Natural killer cell (primary cell): ENCODE data around the gene GSTA4. TPM values are rescaled to one million over a fixed set of nuclear protein-coding genes. Genes with fewer than 3 reads are reported as not detected.
"Not testable (repeated sequence)": the region's sequence is repeated elsewhere in the genome, so short reads cannot be mapped to it uniquely, and the experiment has no call there.

Experiments used
- ATAC-seq, 3 donors: fragments of 150-1000 bp in 2 of 3; fragments of 200-7000 bp in 1 of 3; cut with Tn5 transposase; 1 replicate in 1 of 3; 2 replicates in 2 of 3; pipeline ENCODE4 v1.10.0; 2021; ENCODE audit warnings: mild to moderate bottlenecking in 2 of 3, moderate library complexity in 2 of 3
- DNase-seq, 2 donors: peaks; one replicate each; pipeline versions ENCODE4 v3.0.0 to v3.0.0-alpha.2; 2013 to 2021; ENCODE audit warnings: mixed read lengths in 1 of 2
- H3K27ac ChIP-seq: one replicate; pipeline ENCODE4 v1.5.1; 2013; ENCODE audit warnings: mild to moderate bottlenecking, low read length
- H3K27me3 ChIP-seq: one replicate; pipeline ENCODE4 v1.6.1; 2013; ENCODE audit warnings: low read length; ENCODE audit not compliant: control insufficient read depth, insufficient read depth
- H3K36me3 ChIP-seq: one replicate; pipeline ENCODE4 v1.6.1; 2013; ENCODE audit warnings: low read length; ENCODE audit not compliant: control insufficient read depth, insufficient read depth
- H3K4me1 ChIP-seq: one replicate; pipeline ENCODE4 v1.6.1; 2013; ENCODE audit warnings: low read length; ENCODE audit not compliant: control insufficient read depth, insufficient read depth
- H3K4me3 ChIP-seq: one replicate; pipeline ENCODE4 v1.5.1; 2013; ENCODE audit warnings: low read length
- H3K9me3 ChIP-seq: one replicate; pipeline ENCODE4 v1.6.1; 2013; ENCODE audit warnings: low read length; ENCODE audit not compliant: control insufficient read depth, insufficient read depth
- H3K27ac Mint-ChIP-seq, 2 donors: one replicate each; pipeline ENCODE4 v1.8.0; 2022; ENCODE audit warnings: mild to moderate bottlenecking in 2 of 2, mixed read lengths in 2 of 2, moderate library complexity in 1 of 2
- H3K27me3 Mint-ChIP-seq, 2 donors: one replicate each; pipeline ENCODE4 v1.8.0; 2022; ENCODE audit warnings: low read depth in 2 of 2, mixed read lengths in 2 of 2
- H3K36me3 Mint-ChIP-seq: one replicate; pipeline ENCODE4 v1.8.0; 2022; ENCODE audit warnings: mixed read lengths
- H3K4me1 Mint-ChIP-seq, 2 donors: one replicate each; pipeline ENCODE4 v1.8.0; 2022; ENCODE audit warnings: mixed read lengths in 2 of 2
- H3K4me3 Mint-ChIP-seq: one replicate; pipeline ENCODE4 v1.8.0; 2022; ENCODE audit warnings: mild to moderate bottlenecking, moderate library complexity, mixed read lengths
- H3K9me3 Mint-ChIP-seq, 2 donors: one replicate each; pipeline ENCODE4 v1.8.0; 2022; ENCODE audit warnings: mixed read lengths in 2 of 2
- WGBS: methylation state at CpG from one replicate; pipeline ENCODE4 v1.1.7; 2013; ENCODE audit warnings: missing lambda C conversion rate; ENCODE audit not compliant: insufficient coverage; 5-methylcytosine and 5-hydroxymethylcytosine counted together
- intact Hi-C: fragments of 100-400 bp; cut with micrococcal nuclease; formaldehyde crosslinking; loops from one replicate; pipeline ENCODE4 v1.14.2; 2022
- total RNA-seq, 4 donors: library from RNA; stranded (reverse); fragments of 120-200 nt in 1 of 4; gene quantifications; one replicate each; pipeline versions ENCODE4 v1.2.3 to v1.2.4, GENCODE V29; 2013 to 2022
- TF ChIP-seq, protein P1 (sequence below): fragments of 200-600 bp; IDR thresholded peaks from one replicate; pipeline ENCODE4 v1.8.0; 2022; ENCODE audit warnings: antibody characterized with exemption

GSTA4 gene
- total RNA-seq, 3 donors from 2014 or later (not counting 1 experiment from before 2014, with no cell fraction given) = 0.55 to 2.5 (median 1.8) TPM

DNA sequence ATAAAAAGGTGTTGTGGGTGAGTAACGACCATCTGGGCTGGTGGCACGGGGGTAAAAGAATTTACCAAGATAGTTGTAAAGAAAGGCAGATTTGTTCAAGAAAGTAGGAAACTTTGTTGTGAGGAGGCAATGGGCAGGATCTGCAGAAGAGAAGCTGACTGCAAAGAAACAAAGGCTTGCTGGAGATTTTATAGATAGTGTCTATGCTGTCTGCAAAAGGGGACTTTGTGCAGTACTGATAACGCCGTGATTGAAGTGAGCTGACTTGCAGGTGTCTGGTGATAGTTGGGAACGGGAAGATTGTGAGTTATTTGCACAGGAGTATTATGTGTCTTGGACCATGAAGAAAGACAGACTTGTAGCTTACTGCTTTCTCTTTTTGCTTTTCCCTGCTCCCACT is 48.8 kb downstream of the GSTA4 start:
- no peaks in the 10 kb centered on the region for H3K9me3 Mint-ChIP-seq
- Histone ChIP-seq H3K9me3 (no peaks in the 10 kb centered on the region), H3K27ac (no peak overlapping the region), H3K36me3 (no peaks in the 10 kb centered on the region), H3K4me1 (no peaks in the 10 kb centered on the region), H3K27me3 (peaks cover 6% of the 10 kb centered on the region), H3K4me3 (no peak overlapping the region)
- TF ChIP-seq, protein P1, sequence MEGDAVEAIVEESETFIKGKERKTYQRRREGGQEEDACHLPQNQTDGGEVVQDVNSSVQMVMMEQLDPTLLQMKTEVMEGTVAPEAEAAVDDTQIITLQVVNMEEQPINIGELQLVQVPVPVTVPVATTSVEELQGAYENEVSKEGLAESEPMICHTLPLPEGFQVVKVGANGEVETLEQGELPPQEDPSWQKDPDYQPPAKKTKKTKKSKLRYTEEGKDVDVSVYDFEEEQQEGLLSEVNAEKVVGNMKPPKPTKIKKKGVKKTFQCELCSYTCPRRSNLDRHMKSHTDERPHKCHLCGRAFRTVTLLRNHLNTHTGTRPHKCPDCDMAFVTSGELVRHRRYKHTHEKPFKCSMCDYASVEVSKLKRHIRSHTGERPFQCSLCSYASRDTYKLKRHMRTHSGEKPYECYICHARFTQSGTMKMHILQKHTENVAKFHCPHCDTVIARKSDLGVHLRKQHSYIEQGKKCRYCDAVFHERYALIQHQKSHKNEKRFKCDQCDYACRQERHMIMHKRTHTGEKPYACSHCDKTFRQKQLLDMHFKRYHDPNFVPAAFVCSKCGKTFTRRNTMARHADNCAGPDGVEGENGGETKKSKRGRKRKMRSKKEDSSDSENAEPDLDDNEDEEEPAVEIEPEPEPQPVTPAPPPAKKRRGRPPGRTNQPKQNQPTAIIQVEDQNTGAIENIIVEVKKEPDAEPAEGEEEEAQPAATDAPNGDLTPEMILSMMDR = no peak
- DNase-seq (no peak), ATAC-seq (no peak)
- intact Hi-C loops = no loop called here
- WGBS = 23% methylated on average over 5 of the region's 5 CpGs
- no peak overlapping the region for H3K4me3 Mint-ChIP-seq
- peaks cover 0 to 4% of the 10 kb centered on the region in 2 donors for H3K4me1 Mint-ChIP-seq
- no peak overlapping the region for H3K27ac Mint-ChIP-seq
- peaks cover 28 to 30% of the 10 kb centered on the region in 2 donors for H3K27me3 Mint-ChIP-seq
- H3K36me3 Mint-ChIP-seq = no peaks in the 10 kb centered on the region

DNA sequence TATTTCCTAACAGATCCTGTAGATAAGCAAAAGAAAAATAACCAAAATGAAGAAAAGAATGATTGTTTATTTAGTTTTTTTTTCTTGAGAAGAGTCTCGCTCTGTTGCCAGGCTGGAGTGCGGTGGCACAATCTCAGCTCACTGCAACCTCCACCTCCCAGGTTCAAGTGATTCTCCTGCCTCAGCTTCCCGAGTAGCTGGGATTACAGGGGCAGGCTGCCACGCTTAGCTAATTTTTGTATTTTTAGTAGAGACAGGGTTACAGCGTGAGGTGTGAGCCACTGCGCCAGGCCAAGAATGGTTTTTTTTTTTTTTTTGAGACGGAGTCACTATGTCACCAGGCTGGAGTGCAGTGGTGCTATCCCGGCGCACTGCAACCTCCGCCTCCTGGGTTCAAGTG is 52.3 kb downstream of the GSTA4 start:
- H3K4me3 Mint-ChIP-seq, H3K9me3 ChIP-seq, ATAC-seq, intact Hi-C loops, DNase-seq, H3K4me3 ChIP-seq, H3K27ac Mint-ChIP-seq, H3K4me1 Mint-ChIP-seq, H3K9me3 Mint-ChIP-seq, H3K27ac ChIP-seq, H3K36me3 ChIP-seq, H3K27me3 ChIP-seq, H3K4me1 ChIP-seq, H3K36me3 Mint-ChIP-seq: not testable (repeated sequence)
- peaks cover 13 to 23% of the 10 kb centered on the region in 2 donors for H3K27me3 Mint-ChIP-seq
- WGBS = 91% methylated on average over 8 of the region's 10 CpGs

DNA sequence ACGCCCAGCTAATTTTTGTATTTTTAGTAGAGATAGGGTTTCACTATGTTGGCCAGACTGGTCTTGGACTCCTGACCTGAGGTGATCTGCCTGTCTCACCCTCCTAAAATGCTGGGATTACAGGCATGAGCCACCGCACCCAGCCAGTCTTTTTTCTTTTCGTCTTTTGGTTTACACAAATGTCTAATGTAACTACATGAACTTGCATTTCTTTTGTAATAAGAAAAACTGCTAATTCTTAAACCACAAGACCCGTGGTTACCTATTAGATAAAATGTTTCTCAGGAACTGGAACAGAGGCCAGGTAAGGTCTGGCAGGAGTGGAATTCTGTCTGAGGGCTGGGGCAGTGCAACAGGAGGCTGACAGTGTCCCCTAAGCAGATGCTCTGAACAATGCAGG is 52.9 kb downstream of the GSTA4 start:
- DNase-seq = no peak
- peaks cover 13 to 18% of the 10 kb centered on the region in 2 donors for H3K27me3 Mint-ChIP-seq
- WGBS = 88% methylated on average over 4 of the region's 4 CpGs

DNA sequence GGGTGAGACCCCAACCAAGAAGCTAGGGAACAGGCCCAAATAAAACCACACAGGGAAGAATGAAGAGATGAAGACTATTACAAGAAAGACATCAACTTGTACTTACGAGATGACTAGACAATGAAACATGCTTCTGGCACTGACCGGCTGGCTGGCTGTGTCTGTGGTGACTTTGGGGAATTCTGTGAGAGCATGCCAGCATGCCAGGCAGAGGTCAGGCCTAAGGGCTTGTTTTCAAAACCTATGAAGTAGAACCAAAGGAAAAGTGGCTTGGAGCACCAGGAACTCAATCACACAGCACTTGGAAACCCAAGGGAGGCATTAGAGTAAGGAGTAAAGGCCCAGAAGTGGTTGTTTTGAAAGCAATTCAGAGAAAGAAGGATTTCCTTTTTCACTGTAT is 57.2 kb downstream of the GSTA4 start:
- WGBS = 96% methylated on average over 2 of the region's 2 CpGs
- no peak overlapping the region for H3K4me3 Mint-ChIP-seq
- TF ChIP-seq, protein P1 = no peak
- ATAC-seq = no peak
- H3K4me1 Mint-ChIP-seq = no peaks in the 10 kb centered on the region
- H3K27ac Mint-ChIP-seq = no peak overlapping the region
- H3K4me1 ChIP-seq = no peaks in the 10 kb centered on the region
- H3K4me3 ChIP-seq = no peak overlapping the region
- H3K9me3 ChIP-seq = no peaks in the 10 kb centered on the region
- H3K9me3 Mint-ChIP-seq = no peaks in the 10 kb centered on the region
- no peaks in the 10 kb centered on the region for H3K36me3 Mint-ChIP-seq
- DNase-seq = no peak
- no peaks in the 10 kb centered on the region for H3K27me3 ChIP-seq
- intact Hi-C loops = no loop called here
- no peak overlapping the region for H3K27ac ChIP-seq
- peaks cover 8 to 10% of the 10 kb centered on the region in 2 donors for H3K27me3 Mint-ChIP-seq
- no peaks in the 10 kb centered on the region for H3K36me3 ChIP-seq

More for the DNA sequence above, 52.9 kb downstream of the GSTA4 start:
- peaks cover 6% of the 10 kb centered on the region for H3K27me3 ChIP-seq
- Mint-ChIP-seq H3K4me1 (peaks cover 0 to 4% of the 10 kb centered on the region in 2 donors), H3K36me3 (no peaks in the 10 kb centered on the region), H3K4me3 (no peak overlapping the region), H3K27ac (no peak overlapping the region), H3K9me3 (no peaks in the 10 kb centered on the region)
- H3K4me3 ChIP-seq = no peak overlapping the region
- H3K36me3 ChIP-seq = no peaks in the 10 kb centered on the region
- ATAC-seq = no peak
- H3K4me1 ChIP-seq = no peaks in the 10 kb centered on the region
- H3K27ac ChIP-seq = no peak overlapping the region
- TF ChIP-seq, protein P1 = no peak
- intact Hi-C loops = no loop called here
- H3K9me3 ChIP-seq = no peaks in the 10 kb centered on the region
